Vagina (tissue), 2 donors: ENCODE measurements around the gene ARHGEF4.

Experiments
- POLR2A ChIP-seq, 2 donors: fragments of 450-650 bp; IDR thresholded peaks; one replicate each; pipeline ENCODE4 v1.6.1; 2017; ENCODE audit warnings: antibody characterized with exemption in 2 of 2, mild to moderate bottlenecking in 2 of 2, moderate library complexity in 2 of 2
- POLR2AphosphoS5 ChIP-seq, 2 donors: sonication (generic); formaldehyde crosslinking; IDR thresholded peaks; one replicate each; pipeline ENCODE4 v1.9.0; 2017; ENCODE audit warnings: antibody characterized with exemption in 2 of 2, mild to moderate bottlenecking in 2 of 2, low read depth in 1 of 2; ENCODE audit not compliant: insufficient read depth in 1 of 2
- TF ChIP-seq, protein P1 (sequence below), 3 experiments: fragments of 450-650 bp in 2 of 3; fragments of 200-600 bp in 1 of 3; sonication (generic) in 1 of 3; IDR thresholded peaks; one replicate each; pipeline ENCODE4 v1.5.1; 2017 to 2019; ENCODE audit warnings: antibody characterized with exemption in 3 of 3, mild to moderate bottlenecking in 2 of 3, moderate library complexity in 2 of 3

DNA sequence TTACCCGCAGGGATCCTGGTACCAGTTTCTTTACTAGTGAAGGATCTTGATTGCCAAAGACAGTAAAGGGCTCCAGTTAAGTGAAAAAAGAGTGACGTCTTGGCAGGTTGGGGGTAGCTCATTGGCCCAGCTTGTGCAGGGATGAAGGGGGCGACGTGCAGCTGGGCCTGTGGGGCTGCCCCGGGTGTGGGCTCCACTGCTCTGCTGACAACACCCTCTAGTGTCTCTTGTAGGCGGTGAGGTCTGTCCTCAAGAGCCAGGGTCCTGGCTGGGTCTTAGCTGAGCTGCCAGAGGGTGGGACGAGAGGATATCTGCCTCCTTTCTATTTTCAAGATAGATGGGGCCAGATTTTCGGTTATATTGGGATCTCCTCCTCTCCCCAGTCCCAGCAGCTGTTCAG, 6.1 kb downstream of the ARHGEF4 start:
- TF ChIP-seq POLR2AphosphoS5 (IDR thresholded peaks at IDR 0.05; ENCODE audit: insufficient read depth in 1 of 2, low read depth in 1 of 2) (no peak), POLR2A (IDR thresholded peaks at IDR 0.05) (no peak)
- TF ChIP-seq, protein P1, sequence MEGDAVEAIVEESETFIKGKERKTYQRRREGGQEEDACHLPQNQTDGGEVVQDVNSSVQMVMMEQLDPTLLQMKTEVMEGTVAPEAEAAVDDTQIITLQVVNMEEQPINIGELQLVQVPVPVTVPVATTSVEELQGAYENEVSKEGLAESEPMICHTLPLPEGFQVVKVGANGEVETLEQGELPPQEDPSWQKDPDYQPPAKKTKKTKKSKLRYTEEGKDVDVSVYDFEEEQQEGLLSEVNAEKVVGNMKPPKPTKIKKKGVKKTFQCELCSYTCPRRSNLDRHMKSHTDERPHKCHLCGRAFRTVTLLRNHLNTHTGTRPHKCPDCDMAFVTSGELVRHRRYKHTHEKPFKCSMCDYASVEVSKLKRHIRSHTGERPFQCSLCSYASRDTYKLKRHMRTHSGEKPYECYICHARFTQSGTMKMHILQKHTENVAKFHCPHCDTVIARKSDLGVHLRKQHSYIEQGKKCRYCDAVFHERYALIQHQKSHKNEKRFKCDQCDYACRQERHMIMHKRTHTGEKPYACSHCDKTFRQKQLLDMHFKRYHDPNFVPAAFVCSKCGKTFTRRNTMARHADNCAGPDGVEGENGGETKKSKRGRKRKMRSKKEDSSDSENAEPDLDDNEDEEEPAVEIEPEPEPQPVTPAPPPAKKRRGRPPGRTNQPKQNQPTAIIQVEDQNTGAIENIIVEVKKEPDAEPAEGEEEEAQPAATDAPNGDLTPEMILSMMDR (IDR thresholded peaks at IDR 0.05): no peak
